ENCODE data around the gene TPSAB1.
"Not testable (repeated sequence)": the region's sequence is repeated elsewhere in the genome, so short reads cannot be mapped to it uniquely, and the experiment has no call there.

Gene TPSAB1

GRCh38 chr16:1269418-1269817, 28.9 kb downstream of the TPSAB1 start:
- DNase-seq (ENCODE audit: low spot score): not testable (repeated sequence)

GRCh38 chr16:1271380-1271723, 30.8 kb downstream of the TPSAB1 start:
- no peak for DNase-seq (ENCODE audit: low spot score)

- DNase-seq (ENCODE audit: low spot score): not testable (repeated sequence)
These were observed 31.4 kb downstream of the TPSAB1 start for GRCh38 chr16:1271724-1272413.

- DNase-seq (ENCODE audit: low spot score): no peak
These were observed 32.1 kb downstream of the TPSAB1 start for GRCh38 chr16:1272453-1273198.

- DNase-seq (ENCODE audit: low spot score): no peak
These were observed 33.3 kb downstream of the TPSAB1 start for GRCh38 chr16:1273816-1274215.

GRCh38 chr16:1274767-1275166, 34.3 kb downstream of the TPSAB1 start:
- DNase-seq (ENCODE audit: low spot score): no peak

- DNase-seq (ENCODE audit: low spot score): no peak
These were observed 35.5 kb downstream of the TPSAB1 start for GRCh38 chr16:1275791-1276579.

GRCh38 chr16:1276580-1276878, 36.0 kb downstream of the TPSAB1 start:
- no peak for DNase-seq (ENCODE audit: low spot score)

GRCh38 chr16:1277151-1277598, 36.7 kb downstream of the TPSAB1 start:
- DNase-seq (ENCODE audit: low spot score): no peak

GRCh38 chr16:1277617-1278282, 37.2 kb downstream of the TPSAB1 start:
- DNase-seq (ENCODE audit: low spot score): no peak

GRCh38 chr16:1278477-1278876, 38.0 kb downstream of the TPSAB1 start:
- DNase-seq (ENCODE audit: low spot score): no peak

- DNase-seq (ENCODE audit: low spot score): no peak
These were observed 38.8 kb downstream of the TPSAB1 start for GRCh38 chr16:1279081-1279944.

- no peak for DNase-seq (ENCODE audit: low spot score)
These were observed 39.6 kb downstream of the TPSAB1 start for GRCh38 chr16:1279945-1280589.

- no peak for DNase-seq (ENCODE audit: low spot score)
These were observed 40.3 kb downstream of the TPSAB1 start for GRCh38 chr16:1280783-1281182.

GRCh38 chr16:1281517-1281916, 41.0 kb downstream of the TPSAB1 start:
- DNase-seq (ENCODE audit: low spot score): no peak

- no peak for DNase-seq (ENCODE audit: low spot score)
These were observed 41.9 kb downstream of the TPSAB1 start for GRCh38 chr16:1282324-1282973.

- DNase-seq (ENCODE audit: low spot score): no peak
These were observed 42.8 kb downstream of the TPSAB1 start for GRCh38 chr16:1283296-1283695.

- DNase-seq (ENCODE audit: low spot score): no peak
These were observed 43.6 kb downstream of the TPSAB1 start for GRCh38 chr16:1283996-1284616.

- DNase-seq (ENCODE audit: low spot score): no peak
These were observed 45.4 kb downstream of the TPSAB1 start for GRCh38 chr16:1285669-1286512.

All from RKO (cell line).